Omental fat pad (tissue), 4 donors: ENCODE measurements around the gene TRPT1. TPM values are rescaled to one million over a fixed set of nuclear protein-coding genes. Genes with fewer than 3 reads are reported as not detected.

ENCODE experiments used
- ATAC-seq: fragments of 150-250 bp; one replicate; pipeline ENCODE4 v1.9.1; 2016; ENCODE audit warnings: mild to moderate bottlenecking, moderate library complexity; ENCODE audit not compliant: low FRiP score
- DNase-seq: peaks from one replicate; pipeline ENCODE4 v3.0.0-alpha.2; 2019; ENCODE audit warnings: low spot score
- total RNA-seq, 4 donors: library from RNA; depleted of rRNA; stranded (reverse); fragments of >200 nt; gene quantifications; one replicate each; pipeline ENCODE4 v1.1.0, GENCODE V29; 2016
- TF ChIP-seq, protein P1 (sequence below), 3 donors: fragments of 450-650 bp; IDR thresholded peaks; one replicate each; pipeline ENCODE4 v1.5.1; 2016 to 2017; ENCODE audit warnings: antibody characterized with exemption in 3 of 3, mild to moderate bottlenecking in 3 of 3, moderate library complexity in 2 of 3

TRPT1 gene
- total RNA-seq, 4 donors from 2014 or later = 26.3 to 56.6 (median 37.3) TPM

DNA sequence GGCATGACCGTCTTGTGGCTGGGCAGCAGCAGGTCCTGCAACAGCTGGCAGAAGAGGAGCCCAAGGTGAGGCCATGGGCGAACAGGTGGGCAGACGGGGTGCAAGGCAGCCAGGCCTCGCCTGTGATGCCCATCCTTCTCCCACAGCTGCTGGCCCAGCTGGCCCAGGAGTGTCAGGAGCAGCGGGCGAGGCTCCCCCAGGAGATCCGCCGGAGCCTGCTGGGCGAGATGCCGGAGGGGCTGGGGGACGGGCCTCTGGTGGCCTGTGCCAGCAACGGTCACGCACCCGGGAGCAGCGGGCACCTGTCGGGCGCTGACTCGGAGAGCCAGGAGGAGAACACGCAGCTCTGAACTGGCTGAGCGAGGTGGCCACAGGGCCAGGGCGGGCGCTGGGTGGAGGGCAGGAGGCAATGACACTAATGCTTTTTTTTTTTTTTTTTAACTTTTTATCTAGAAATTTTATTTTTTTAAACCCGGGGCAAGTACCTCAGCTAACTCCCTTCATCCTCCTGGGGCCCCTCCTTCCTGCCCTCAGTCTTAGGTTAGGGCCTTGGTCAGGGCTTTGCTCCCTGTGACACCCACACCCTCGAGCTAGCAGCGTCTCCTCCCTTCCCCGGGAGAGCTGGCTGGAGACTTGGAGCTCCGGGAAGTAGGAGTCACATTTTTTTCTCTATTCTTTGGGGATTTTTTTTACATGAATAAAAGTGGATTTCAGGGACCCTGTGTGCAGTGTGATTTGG, 41.4 kb upstream of the TRPT1 start:
- DNase-seq (no peak), ATAC-seq (no peak)

DNA sequence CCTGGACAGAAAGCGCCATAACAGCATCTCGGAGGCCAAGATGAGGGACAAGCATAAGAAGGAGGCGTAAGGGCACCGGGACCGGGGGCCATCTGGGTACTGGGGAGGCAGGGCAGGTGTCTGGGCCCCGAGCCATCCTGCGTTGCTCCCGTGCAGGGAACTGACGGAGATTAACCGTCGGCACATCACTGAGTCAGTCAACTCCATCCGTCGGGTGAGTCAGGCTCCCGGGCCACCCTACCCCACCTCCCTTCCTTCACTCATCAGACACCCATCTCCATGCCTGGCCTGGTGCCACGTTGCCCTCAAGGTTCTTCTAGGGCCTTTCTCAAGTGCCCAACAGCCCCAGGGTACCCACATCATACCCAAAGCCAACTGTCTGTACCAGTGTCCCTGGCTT, 40.4 kb upstream of the TRPT1 start:
- ATAC-seq = no peak
- DNase-seq = no peak
- TF ChIP-seq, protein P1, sequence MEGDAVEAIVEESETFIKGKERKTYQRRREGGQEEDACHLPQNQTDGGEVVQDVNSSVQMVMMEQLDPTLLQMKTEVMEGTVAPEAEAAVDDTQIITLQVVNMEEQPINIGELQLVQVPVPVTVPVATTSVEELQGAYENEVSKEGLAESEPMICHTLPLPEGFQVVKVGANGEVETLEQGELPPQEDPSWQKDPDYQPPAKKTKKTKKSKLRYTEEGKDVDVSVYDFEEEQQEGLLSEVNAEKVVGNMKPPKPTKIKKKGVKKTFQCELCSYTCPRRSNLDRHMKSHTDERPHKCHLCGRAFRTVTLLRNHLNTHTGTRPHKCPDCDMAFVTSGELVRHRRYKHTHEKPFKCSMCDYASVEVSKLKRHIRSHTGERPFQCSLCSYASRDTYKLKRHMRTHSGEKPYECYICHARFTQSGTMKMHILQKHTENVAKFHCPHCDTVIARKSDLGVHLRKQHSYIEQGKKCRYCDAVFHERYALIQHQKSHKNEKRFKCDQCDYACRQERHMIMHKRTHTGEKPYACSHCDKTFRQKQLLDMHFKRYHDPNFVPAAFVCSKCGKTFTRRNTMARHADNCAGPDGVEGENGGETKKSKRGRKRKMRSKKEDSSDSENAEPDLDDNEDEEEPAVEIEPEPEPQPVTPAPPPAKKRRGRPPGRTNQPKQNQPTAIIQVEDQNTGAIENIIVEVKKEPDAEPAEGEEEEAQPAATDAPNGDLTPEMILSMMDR (IDR thresholded peaks at IDR 0.05) = no peak

More for the DNA sequence above, 41.4 kb upstream of the TRPT1 start:
- TF ChIP-seq, protein P1 (IDR thresholded peaks at IDR 0.05) = no peak

DNA sequence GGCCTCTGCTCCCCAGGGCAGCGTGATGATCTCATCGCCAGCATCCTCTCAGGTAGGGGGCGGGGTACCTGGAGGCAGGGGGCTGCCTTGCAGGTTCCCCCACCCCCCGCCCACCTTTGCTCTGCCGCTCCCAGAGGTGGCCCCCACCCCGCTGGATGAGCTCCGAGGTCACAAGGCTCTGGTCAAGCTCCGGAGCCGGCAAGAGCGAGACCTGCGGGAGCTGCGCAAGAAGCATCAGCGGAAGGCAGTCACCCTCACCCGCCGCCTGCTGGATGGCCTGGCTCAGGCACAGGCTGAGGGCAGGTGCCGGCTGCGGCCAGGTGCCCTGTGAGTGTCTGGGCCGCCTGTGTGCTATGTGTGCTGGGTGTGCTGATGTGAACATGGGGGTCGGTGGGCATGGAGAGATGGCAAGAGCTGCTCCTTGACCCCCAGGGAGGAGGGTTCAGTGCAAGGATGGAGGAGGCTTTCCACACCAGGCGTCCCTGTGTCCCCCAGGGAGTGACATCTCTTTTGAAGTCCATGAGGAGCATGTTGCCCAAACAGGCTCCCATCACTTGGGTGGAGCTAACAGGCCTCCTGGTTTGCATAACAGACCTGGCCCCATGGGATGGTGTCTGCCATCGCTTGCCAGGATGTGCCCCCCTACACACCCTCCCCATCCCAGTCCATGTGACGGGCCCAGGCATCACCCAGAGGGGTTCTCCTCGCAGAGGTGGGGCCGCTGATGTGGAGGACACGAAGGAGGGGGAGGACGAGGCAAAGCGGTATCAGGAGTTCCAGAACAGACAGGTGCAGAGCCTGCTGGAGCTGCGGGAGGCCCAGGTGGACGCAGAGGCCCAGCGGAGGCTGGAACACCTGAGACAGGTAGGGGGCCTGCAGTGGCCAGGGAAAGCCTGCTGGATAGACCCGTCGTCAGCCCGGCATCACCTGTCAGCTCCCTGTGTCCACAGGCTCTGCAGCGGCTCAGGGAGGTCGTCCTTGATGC, 39.5 kb upstream of the TRPT1 start:
- TF ChIP-seq, protein P1 (IDR thresholded peaks at IDR 0.05) = no peak
- no peak for ATAC-seq
- DNase-seq = no peak

DNA sequence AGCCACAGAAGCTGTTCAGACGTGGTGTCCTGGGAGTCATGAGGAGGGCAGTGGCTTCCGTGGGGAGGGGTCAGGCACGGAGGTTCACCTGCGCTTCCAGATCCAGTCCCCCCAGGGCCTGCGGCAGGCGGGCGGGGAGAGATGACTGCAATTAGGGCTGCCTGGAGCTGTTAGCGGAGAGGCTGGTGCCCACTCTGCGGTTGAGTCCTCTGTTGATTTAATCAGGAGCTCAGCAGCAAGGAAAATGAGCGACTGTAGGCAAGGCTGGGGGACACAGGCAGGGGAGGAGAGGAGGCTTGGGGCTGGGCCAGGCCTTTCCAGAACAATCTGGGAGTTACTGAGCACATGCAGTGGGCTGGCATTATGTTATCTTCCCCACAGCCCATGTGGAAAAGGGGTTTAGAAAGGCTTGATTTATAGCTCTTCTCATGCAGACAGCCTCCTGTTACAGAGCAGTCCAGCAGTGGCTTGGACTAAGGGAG, 38.4 kb upstream of the TRPT1 start:
- no peak for ATAC-seq
- TF ChIP-seq, protein P1 (IDR thresholded peaks at IDR 0.05) = no peak
- DNase-seq = no peak

DNA sequence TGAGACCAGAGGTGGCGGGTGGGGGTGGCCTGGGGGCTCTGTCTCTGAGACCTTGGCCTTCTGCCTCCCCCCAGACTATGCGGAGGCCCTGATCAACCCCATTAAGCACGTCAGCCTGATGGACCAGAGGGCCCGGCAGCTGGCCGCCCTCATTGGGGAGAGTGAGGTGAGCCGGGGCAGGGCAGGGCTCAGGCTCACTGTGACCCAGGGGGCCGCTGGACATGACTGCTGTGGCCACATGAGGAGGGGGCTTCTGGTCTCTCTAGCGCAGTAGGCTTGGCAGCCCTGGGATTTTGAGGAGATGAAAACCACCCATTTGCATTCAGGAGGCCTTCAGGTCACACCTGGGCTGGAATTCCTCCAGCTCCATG, 37.9 kb upstream of the TRPT1 start:
- no peak for DNase-seq
- ATAC-seq = no peak
- TF ChIP-seq, protein P1 (IDR thresholded peaks at IDR 0.05) = no peak

DNA sequence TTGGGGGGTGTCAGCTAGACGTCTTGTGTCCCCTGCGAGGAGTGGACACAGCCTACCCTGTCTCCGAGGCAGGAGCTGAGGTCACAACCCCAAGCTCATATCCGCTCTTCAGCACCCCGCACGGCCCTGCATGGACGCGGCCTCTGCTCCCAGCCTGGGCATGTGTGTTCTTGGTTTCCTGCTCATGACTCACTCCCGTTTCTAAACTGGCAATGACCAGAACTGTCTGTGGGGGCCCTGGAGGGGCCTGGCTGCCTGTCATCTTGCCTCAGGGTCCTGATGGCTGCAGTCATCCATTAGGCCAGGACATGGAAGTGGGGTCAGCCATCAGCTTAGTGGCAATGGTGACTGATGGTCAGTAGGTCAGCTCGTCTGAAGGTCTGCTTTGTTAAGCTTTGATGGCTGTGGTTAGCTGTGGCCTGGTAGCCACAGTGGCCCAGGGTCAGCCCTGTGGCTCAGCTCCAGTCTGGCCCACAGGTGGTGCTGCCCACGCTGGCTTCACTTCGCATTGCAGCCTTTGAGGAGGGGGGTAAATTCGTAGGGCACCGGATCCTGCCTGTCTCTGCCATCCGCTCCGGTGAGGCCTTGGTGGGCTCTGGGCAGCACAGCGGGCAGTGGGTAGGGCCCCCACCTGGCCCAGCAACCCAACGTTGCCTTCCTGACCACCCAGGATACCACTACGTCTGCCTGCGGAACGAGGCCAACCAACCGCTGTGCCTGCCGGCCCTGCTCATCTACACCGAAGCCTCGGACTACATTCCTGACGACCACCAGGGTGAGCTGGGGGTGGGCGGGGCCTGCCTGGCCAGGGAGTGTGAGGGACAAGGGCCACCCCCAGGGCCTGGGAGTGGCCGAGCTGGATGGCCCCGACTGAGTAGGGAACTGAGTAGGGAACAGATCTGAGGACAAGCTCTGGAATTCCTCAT, 37.3 kb upstream of the TRPT1 start:
- TF ChIP-seq, protein P1 (IDR thresholded peaks at IDR 0.05) = no peak
- DNase-seq (no peak), ATAC-seq (no peak)
